GM12864 (cell line): ENCODE measurements around the gene SIGLEC12.
"Not testable (repeated sequence)": the region's sequence is repeated elsewhere in the genome, so short reads cannot be mapped to it uniquely, and the experiment has no call there.

ENCODE experiments used
- DNase-seq: peaks from one replicate; pipeline ENCODE4 v3.0.0-alpha.2; 2011; ENCODE audit warnings: low read depth
- H3K4me3 ChIP-seq: 2 replicates; pipeline ENCODE4 v1.5.1; 2011; ENCODE audit warnings: mild to moderate bottlenecking, low read depth, low read length, control low read depth
- CTCF ChIP-seq: IDR thresholded peaks from 2 replicates; pipeline ENCODE4 v1.5.1; 2011; ENCODE audit warnings: low read depth, mild to moderate bottlenecking, moderate library complexity, low read length, control low read depth, inconsistent platforms; ENCODE audit errors: missing control alignments

Gene SIGLEC12

GRCh38 chr19:51508059-51508733 is 6.6 kb upstream of the SIGLEC12 start:
- TF ChIP-seq CTCF: no peak
- no peak for DNase-seq
- H3K4me3 ChIP-seq: no peak overlapping the region

- H3K4me3 ChIP-seq: no peak overlapping the region
- no peak for DNase-seq
- no peak for TF ChIP-seq CTCF
Observed at GRCh38 chr19:51507640-51508058, 6.0 kb upstream of the SIGLEC12 start.

GRCh38 chr19:51507192-51507591 is 5.6 kb upstream of the SIGLEC12 start:
- TF ChIP-seq CTCF: no peak
- no peak for DNase-seq

GRCh38 chr19:51505904-51506303 is 4.3 kb upstream of the SIGLEC12 start:
- no peak overlapping the region for H3K4me3 ChIP-seq
- TF ChIP-seq CTCF: no peak
- no peak for DNase-seq

More at GRCh38 chr19:51507192-51507591, 5.6 kb upstream of the SIGLEC12 start:
- H3K4me3 ChIP-seq: no peak overlapping the region

- no peak for TF ChIP-seq CTCF
- no peak for DNase-seq
- no peak overlapping the region for H3K4me3 ChIP-seq
Observed at GRCh38 chr19:51503896-51504295, 2.3 kb upstream of the SIGLEC12 start.

- no peak for TF ChIP-seq CTCF
Observed at GRCh38 chr19:51503286-51503817, 1.8 kb upstream of the SIGLEC12 start.

GRCh38 chr19:51500931-51501330 is 669 bp downstream of the SIGLEC12 start:
- not testable (repeated sequence) for DNase-seq, H3K4me3 ChIP-seq

More at GRCh38 chr19:51503286-51503817, 1.8 kb upstream of the SIGLEC12 start:
- no peak for DNase-seq
- no peak overlapping the region for H3K4me3 ChIP-seq
